ENCODE data around the gene SH2B2.

Gene SH2B2

GRCh38 chr7:102266541-102266940 lies 20.1 kb upstream of the SH2B2 start:
- no peak for DNase-seq (ENCODE audit: low spot score)

- no peak for DNase-seq (ENCODE audit: low spot score)
Observed at GRCh38 chr7:102268635-102269034, 18.0 kb upstream of the SH2B2 start.

GRCh38 chr7:102270178-102270887 lies 16.3 kb upstream of the SH2B2 start:
- DNase-seq (ENCODE audit: low spot score), result no peak

GRCh38 chr7:102271158-102271798 lies 15.4 kb upstream of the SH2B2 start:
- DNase-seq (ENCODE audit: low spot score), result no peak

- peak; percentile 86 for DNase-seq (ENCODE audit: low spot score)
Observed at GRCh38 chr7:102272075-102272916, 14.4 kb upstream of the SH2B2 start.

GRCh38 chr7:102272917-102273748 lies 13.5 kb upstream of the SH2B2 start:
- no peak for DNase-seq (ENCODE audit: low spot score)

GRCh38 chr7:102273749-102274712 lies 12.6 kb upstream of the SH2B2 start:
- no peak for DNase-seq (ENCODE audit: low spot score)

GRCh38 chr7:102275123-102275703 lies 11.5 kb upstream of the SH2B2 start:
- DNase-seq (ENCODE audit: low spot score), result no peak

GRCh38 chr7:102277901-102278300 lies 8.8 kb upstream of the SH2B2 start:
- DNase-seq (ENCODE audit: low spot score), result no peak

GRCh38 chr7:102279537-102280400 lies 6.9 kb upstream of the SH2B2 start:
- peak; percentile 95 for DNase-seq (ENCODE audit: low spot score)

- DNase-seq (ENCODE audit: low spot score), result no peak
Observed at GRCh38 chr7:102280521-102280920, 6.1 kb upstream of the SH2B2 start.

GRCh38 chr7:102281785-102282184 lies 4.9 kb upstream of the SH2B2 start:
- DNase-seq (ENCODE audit: low spot score), result no peak

GRCh38 chr7:102282465-102283362 lies 4.0 kb upstream of the SH2B2 start:
- DNase-seq (ENCODE audit: low spot score), result no peak

- DNase-seq (ENCODE audit: low spot score), result no peak
Observed at GRCh38 chr7:102283477-102284189, 3.0 kb upstream of the SH2B2 start.

- DNase-seq (ENCODE audit: low spot score), result no peak
Observed at GRCh38 chr7:102284399-102284798, 2.3 kb upstream of the SH2B2 start.

GRCh38 chr7:102284891-102285539 lies 1.7 kb upstream of the SH2B2 start:
- no peak for DNase-seq (ENCODE audit: low spot score)

GRCh38 chr7:102285540-102286236 lies 980 bp upstream of the SH2B2 start:
- DNase-seq (ENCODE audit: low spot score), result no peak

All from NAMALWA (cell line).